NCI-H1694 (cell line): ENCODE data around the gene OIP5.
"Not testable (repeated sequence)": the region's sequence is repeated elsewhere in the genome, so short reads cannot be mapped to it uniquely, and the experiment has no call there.

Experiments used
- DNase-seq: peaks from one replicate; lab custom pipeline; 2025; lab: John Stamatoyannopoulos, UW

Gene OIP5

DNA sequence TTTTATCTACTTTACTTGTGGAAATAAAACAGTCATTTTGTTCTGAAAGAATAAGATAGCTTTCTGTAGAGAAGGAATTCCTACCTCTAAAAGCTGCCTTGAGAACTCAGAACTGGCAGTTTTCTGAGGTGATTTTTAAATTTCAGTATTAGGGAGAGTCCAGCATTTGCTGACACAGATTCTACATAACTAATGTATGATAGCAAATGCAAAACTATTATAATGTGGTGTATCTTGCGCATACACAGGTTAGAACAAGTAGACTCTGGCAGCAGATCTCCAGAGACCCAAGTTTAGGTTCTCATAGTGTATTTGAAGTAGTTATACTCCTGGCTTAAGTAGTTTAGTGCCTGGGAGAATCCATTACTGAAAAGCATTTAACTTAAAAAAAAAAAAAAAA lies 30.8 kb downstream of the OIP5 start:
- no peak for DNase-seq

GRCh38 chr15:41301139-41301538 lies 31.3 kb downstream of the OIP5 start:
- DNase-seq, result not testable (repeated sequence)

GRCh38 chr15:41292521-41292920 lies 39.9 kb downstream of the OIP5 start:
- DNase-seq, result no peak

DNA sequence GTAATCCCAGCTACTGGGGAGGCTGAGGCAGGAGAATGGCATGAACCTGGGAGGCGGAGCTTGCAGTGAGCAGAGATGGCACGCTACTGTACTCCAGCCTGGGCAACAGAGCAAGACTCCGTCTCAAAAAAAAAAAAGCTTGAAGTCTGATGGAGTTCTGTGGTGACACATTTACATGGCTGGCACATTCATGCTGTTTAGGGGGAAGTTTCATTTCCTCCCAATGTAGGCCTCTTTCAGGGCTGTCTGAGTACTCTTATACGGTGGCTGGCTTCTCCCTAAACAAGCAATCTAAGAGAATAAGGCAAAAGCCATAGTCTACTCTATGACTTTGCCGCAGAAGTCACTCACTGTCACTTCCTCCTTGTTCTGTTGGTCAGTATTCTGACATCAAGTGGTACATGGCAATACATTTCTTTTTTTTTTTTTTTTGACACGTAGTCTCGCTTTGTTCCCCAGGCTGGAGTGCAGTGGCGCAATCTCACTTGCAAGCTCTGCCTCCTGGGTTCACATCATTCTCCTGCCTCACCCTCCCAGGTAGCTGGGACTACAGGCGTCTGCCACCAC lies 41.2 kb downstream of the OIP5 start:
- DNase-seq, result no peak

DNA sequence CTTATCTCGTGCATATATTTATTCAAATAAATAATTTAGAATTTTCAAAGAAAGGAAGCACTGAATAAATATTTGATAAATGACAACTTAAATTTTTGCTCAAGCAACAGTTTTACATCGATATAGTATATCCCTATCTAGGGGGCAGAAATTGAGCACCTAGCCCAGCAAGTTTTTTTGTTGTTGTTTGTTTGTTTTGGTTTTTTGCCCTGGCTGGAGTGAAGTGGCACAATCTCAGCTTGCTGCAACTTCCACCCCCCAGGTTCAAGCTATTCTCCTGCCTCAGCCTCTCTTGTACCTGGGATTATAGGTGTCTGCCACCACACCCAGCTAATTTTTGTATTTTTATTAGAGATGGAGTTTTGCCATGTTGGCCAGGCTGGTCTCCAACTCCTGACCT lies 42.4 kb downstream of the OIP5 start:
- DNase-seq, result no peak

DNA sequence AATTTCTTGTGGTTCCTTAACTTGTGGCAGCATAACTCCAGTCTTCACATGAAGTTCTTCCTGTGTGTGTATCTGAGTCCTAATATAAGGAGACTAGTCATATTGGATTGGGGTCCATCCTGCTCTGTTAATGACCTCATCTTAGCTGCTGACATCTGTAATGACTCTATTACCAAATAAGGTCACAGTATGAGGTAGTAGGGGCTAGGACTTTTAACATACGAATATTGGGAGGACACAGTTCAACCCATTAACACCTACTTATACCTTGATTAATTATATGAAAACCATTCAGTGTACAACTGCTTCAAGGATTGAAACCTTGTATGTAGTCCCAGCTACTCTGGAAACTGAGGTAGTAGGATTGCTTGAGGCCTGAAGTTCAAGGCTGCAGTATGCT lies 43.9 kb downstream of the OIP5 start:
- DNase-seq, result no peak

DNA sequence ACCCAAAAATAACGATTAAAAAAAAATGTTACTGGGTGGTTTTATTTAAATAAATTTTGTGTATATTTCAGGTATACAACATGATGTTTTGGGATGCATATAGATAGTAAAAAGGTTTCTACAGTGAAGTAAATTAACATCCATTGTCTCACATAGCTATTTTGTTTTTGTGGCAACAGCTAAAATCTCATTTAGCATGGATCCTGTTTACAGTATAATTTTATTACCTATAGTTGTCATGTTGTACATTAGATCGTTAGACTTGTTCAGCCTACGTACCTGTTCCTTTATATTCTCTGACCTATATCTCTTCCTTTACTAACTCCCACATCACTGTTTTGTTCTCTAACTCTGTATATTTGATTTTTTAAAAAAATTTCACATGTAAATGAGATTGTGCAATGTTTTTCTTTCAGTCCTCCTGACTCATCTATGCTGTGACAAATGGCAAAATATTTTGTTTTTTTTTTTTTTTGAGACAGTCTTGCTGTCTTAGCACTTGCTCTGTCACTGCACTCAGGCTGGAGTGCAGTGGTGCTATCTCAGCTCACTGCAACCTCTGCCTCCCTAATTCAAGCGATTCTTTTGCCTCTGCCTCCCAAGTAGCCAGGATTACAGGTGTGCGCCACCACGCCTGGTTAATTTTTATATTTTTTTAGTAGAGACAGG lies 45.6 kb downstream of the OIP5 start:
- no peak for DNase-seq

DNA sequence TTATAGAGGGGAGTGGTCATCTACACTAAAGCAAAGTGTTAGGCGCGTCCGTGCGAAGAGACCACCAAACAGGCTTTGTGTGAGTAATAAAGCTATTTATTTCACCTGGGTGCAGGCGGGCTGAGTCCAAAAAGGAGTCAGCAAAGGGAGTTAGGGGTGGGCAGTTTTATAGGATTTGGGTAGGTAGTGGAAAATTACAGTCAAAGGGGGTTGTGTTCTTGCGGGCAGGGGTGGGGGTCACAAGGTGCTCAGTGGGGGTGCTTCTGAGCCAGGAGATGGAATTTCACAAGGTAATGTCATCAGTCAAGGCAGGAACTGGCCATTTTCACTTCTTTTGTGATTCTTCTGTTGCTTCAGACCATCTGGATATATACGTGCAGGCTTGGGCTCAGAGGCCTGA lies 47.1 kb downstream of the OIP5 start:
- DNase-seq, result no peak

- DNase-seq, result peak; percentile 3
These were observed 47.8 kb downstream of the OIP5 start for GRCh38 chr15:41284427-41285177.

DNA sequence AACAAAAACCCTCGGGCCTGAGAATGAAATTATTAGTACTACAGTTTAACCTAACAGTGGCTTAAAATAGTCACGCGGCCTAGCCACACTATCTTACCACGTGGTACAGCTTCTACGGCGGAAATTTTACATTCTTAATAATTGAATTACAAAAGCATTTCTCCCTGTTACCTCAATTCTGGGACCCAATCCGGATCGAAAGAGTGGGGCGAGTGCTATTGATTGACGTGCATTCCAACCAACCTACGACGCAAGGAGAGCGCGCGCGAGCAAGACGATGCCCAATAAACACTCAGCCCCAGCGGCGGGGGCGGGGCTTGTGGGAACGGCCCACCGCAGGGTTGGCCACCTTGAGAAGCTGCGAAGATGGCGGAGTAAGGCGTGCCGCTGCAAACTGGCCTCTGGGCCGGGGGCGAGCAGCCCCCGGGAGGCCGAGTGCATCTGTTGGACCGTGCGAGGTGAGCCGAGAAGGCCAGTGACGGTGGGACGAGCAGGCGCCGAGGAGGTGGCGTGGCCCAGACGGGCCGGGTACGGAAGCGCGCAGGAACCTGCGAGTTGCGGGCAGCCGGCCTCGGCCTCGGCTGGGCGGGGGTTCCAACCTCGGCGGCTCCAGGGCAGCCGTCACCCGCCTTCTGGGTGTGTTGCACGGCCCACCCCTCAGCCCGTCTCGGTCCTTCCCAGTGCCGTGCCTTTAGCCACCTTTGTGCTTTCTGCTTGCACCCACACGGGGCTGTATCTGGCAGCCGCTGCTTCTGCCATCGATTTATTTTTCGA lies 48.6 kb downstream of the OIP5 start:
- DNase-seq, result peak; percentile 93

DNA sequence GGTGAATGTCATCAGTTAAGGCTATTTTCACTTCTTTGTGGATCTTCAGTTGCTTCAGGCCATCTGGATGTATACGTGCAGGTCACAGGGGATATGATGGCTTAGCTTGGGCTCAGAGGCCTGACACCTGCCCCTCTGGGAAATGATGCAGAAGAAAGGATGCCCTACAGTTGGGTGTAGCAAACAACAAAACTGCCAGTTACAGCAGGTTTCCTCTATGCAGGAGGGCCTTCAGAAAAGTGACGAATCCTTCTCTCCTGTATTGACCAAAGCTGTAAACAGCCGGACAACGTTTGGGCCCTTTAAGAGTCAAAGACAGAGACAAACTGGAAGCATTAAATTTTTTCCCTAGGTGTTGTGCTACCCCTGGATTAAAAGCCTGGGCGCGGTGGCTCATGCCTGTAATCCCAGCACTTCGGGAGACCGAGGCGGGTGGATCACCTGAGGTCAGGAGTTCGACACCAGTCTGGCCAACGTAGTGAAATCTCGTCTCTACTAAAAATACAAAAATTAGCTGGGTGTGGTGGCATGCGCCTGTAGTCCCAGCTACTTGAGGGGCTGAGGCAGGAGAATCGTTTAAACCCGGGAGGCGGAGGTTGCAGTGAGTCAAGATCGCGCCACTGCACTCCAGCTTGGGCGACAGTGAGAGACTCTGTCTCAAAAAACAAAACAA lies 49.3 kb downstream of the OIP5 start:
- not testable (repeated sequence) for DNase-seq

GRCh38 chr15:41282436-41282835 lies 50.0 kb downstream of the OIP5 start:
- DNase-seq, result not testable (repeated sequence)

- DNase-seq, result no peak
These were observed 51.2 kb downstream of the OIP5 start for GRCh38 chr15:41281236-41281635.

DNA sequence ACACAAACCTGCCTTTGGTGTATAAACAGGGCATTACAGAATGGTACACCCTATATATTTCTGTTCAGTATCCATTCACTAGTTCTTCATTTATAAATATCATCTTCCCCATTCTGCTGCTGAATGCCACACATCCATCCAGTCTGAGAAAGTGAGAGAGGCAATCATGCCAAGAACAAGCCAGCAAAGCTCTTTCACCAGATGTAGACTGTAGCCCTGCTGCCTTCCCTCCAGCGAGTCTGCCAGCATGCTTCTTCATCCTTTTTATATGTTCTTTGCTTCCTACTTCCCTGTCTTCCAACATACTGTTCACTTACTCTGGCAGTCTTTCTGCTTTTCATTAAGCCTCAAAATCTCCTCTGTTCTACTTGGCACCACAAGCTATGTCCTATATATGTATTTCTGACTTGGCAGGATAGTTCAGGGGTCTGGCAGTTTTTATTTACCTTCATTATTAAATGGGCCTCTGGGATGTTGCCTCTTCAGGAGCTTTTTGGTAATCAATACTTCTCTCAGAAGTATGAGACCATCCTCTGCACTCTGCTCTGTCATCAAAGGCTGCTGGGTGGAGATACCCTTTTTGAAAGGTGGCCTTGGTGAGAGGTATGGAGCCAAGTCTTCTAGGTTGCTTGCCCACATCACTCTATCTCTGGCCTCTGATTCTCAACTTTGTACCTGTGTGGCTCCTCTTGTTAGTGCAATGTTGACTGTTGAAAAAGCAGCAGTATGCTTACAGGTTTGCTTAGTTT lies 52.7 kb downstream of the OIP5 start:
- DNase-seq, result no peak

GRCh38 chr15:41278319-41278718 lies 54.1 kb downstream of the OIP5 start:
- DNase-seq, result no peak

GRCh38 chr15:41276831-41277230 lies 55.6 kb downstream of the OIP5 start:
- DNase-seq, result no peak

DNA sequence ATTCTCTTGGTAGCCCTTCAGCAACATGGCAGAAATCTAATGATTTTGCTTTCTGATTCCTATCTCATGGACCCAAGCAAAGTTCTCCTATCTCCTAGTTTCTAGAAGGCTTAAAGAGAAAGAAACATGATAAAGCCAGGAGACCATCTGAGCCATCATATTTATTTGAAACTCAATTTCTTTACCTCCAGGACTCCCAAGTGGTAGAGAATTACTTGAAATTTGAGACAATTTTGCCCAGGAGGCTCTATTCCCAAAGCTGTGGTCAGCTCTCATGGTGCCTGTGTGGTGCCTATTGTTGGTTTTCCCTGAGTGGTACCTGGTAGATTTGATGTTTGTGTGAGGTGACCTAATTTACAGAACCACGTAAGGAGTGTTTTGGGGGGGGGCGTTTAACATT lies 62.5 kb downstream of the OIP5 start:
- DNase-seq, result no peak

DNA sequence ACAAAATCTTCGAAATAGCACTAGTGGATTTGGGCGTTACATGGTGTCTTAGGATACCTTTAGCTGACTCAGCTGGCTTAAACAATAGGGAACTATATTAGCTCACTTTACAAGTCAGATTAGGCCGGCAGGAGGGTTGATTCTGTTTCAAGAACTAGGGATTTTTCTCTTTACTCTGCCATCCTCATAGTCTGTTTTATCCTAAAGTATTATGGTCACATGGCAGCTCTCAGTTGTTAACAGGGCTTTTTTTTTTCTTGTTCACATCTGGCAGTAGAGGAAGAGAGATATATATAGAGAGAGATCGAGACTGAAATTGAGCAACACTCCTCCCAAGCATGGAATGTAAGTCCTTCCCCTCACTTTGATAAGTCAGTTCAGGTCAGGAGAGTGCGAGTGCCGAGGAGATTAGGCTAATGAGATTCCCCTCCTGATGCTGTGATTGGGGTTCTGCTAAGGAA lies 68.5 kb downstream of the OIP5 start:
- DNase-seq, result no peak

- DNase-seq, result no peak
These were observed 69.8 kb downstream of the OIP5 start for GRCh38 chr15:41262571-41262970.

DNA sequence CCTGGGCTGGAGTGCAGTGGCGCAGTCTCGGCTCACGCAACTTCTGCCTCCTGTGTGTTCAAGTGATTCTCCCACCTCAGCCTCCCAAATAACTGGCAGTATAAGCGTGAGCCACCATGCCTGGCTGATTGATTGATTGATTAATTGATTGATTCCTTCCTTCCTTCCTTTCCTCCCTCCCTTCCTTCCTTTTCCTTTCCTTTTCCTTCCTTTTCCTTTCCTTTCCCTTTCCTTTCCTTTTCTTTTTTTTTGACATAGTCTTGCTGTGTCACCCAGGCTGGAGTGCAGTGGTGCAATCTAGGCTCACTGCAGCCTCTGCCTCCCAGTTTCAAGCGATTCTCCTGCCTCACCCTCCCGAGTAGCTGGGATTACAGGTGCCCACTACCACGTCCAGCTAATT lies 71.5 kb downstream of the OIP5 start:
- DNase-seq, result not testable (repeated sequence)

DNA sequence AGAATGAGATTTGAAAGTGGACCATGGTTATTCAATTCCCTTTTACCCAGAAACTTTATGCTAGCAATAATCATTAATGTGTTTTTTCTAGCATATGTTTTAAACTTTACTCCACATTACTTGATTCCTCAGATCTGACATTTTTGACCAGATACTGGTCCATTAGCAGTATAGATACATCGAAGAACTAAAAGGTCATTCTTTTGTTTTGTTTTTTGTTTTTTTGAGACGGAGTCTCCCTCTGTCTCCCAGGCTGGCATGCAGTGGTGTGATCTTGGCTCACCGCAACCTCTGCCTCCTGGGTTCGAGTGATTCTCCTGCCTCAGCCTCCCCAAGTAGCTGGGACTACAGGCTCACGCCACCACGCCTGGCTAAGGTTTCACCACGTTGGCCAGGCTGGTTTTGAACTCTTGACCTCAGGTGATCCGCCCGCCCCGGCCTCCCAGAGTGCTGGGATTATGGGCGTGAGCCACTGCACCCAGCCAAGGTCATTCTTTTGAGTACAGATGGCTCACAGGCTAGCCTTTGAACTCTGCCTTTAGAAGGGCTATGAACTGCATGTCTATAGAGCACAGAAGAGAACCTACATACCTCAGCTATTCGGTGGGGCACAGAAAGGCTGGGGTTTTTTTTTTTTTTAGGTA lies 72.7 kb downstream of the OIP5 start:
- no peak for DNase-seq
